ENCODE measurements around the gene SPATA13. TPM values are rescaled to one million over a fixed set of nuclear protein-coding genes. Genes with fewer than 3 reads are reported as not detected.
"Not testable (repeated sequence)": the region's sequence is repeated elsewhere in the genome, so short reads cannot be mapped to it uniquely, and the experiment has no call there.

SPATA13 gene
- total and polyA plus RNA-seq, 4 experiments from 2014 or later, result 43.2 to 110 (median 93.4) TPM

GRCh38 chr13:24202215-24202614 lies 41.7 kb downstream of the SPATA13 start:
- Histone ChIP-seq H3K4me1 (ENCODE audit: insufficient read depth, low read length) (peaks cover 7% of the 10 kb centered on the region), H3K4me3 (ENCODE audit: low read length in 2 of 2) (no peak overlapping the region), H3K9me3 (ENCODE audit: control insufficient read depth in 1 of 2, low read length in 2 of 2) (no peaks in the 10 kb centered on the region), H3K27ac (ENCODE audit: low read depth, low read length) (no peak overlapping the region), H3K27me3 (ENCODE audit: insufficient read depth, low read length) (no peaks in the 10 kb centered on the region), H3K36me3 (ENCODE audit: insufficient read depth, low read length) (no peaks in the 10 kb centered on the region)
- no peak overlapping the region for H3K4me3 Mint-ChIP-seq
- H3K27me3 Mint-ChIP-seq, result peaks cover 0 to 3% of the 10 kb centered on the region in 2 donors
- H3K4me1 Mint-ChIP-seq, result peaks cover 6 to 14% (median 11%) of the 10 kb centered on the region in 4 donors
- no peak for DNase-seq
- no peak overlapping the region for H3K27ac Mint-ChIP-seq
- intact Hi-C loops (cut with micrococcal nuclease), result no loop called here
- CTCF ChIA-PET (ENCODE audit: partially characterized antibody), result no interaction called here
- H3K36me3 Mint-ChIP-seq, result no peaks in the 10 kb centered on the region
- POLR2A ChIA-PET (ENCODE audit: partially characterized antibody), result no interaction called here
- no peaks in the 10 kb centered on the region for H3K9me3 Mint-ChIP-seq

- CTCF ChIA-PET (ENCODE audit: partially characterized antibody), result interaction anchor here (1.1 to 1.3 kb wide), 3 partner anchors 10 to 25 kb away, joined by 4 to 14 read pairs (median 7); no protein-coding TSS in a partner anchor
- Histone ChIP-seq H3K4me3 (ENCODE audit: low read length in 2 of 2) (no peak overlapping the region), H3K27ac (ENCODE audit: low read depth, low read length) (no peak overlapping the region), H3K9me3 (ENCODE audit: control insufficient read depth in 1 of 2, low read length in 2 of 2) (no peaks in the 10 kb centered on the region), H3K36me3 (ENCODE audit: insufficient read depth, low read length) (no peaks in the 10 kb centered on the region), H3K27me3 (ENCODE audit: insufficient read depth, low read length) (no peaks in the 10 kb centered on the region), H3K4me1 (ENCODE audit: insufficient read depth, low read length) (peaks cover 7% of the 10 kb centered on the region)
- no peaks in the 10 kb centered on the region for H3K9me3 Mint-ChIP-seq
- DNase-seq, result no peak
- no peaks in the 10 kb centered on the region for H3K36me3 Mint-ChIP-seq
- H3K27ac Mint-ChIP-seq, result peak overlapping the region in 1 of 7 donors; percentile 40
- POLR2A ChIA-PET (ENCODE audit: partially characterized antibody), result no interaction called here
- intact Hi-C loops (cut with micrococcal nuclease), result no loop called here
- peaks cover 0 to 3% of the 10 kb centered on the region in 2 donors for H3K27me3 Mint-ChIP-seq
- H3K4me1 Mint-ChIP-seq, result peaks cover 6 to 14% (median 11%) of the 10 kb centered on the region in 4 donors
- no peak overlapping the region for H3K4me3 Mint-ChIP-seq
Observed at GRCh38 chr13:24203273-24203672, 42.8 kb downstream of the SPATA13 start.

GRCh38 chr13:24203811-24204210 lies 43.3 kb downstream of the SPATA13 start:
- intact Hi-C loops (cut with micrococcal nuclease), result no loop called here
- DNase-seq, result no peak
- Mint-ChIP-seq H3K36me3 (no peaks in the 10 kb centered on the region), H3K27me3 (peaks cover 0 to 3% of the 10 kb centered on the region in 2 donors), H3K4me1 (peaks cover 6 to 14% (median 11%) of the 10 kb centered on the region in 4 donors), H3K27ac (peak overlapping the region in 2 of 7 donors; percentile 1 to 8), H3K4me3 (peak overlapping the region in 4 of 8 donors; percentile 1 to 23 (median 12)), H3K9me3 (no peaks in the 10 kb centered on the region)
- Histone ChIP-seq H3K9me3 (ENCODE audit: control insufficient read depth in 1 of 2, low read length in 2 of 2) (no peaks in the 10 kb centered on the region), H3K27ac (ENCODE audit: low read depth, low read length) (no peak overlapping the region), H3K4me1 (ENCODE audit: insufficient read depth, low read length) (peaks cover 7% of the 10 kb centered on the region), H3K4me3 (ENCODE audit: low read length in 2 of 2) (no peak overlapping the region), H3K36me3 (ENCODE audit: insufficient read depth, low read length) (no peaks in the 10 kb centered on the region), H3K27me3 (ENCODE audit: insufficient read depth, low read length) (no peaks in the 10 kb centered on the region)
- CTCF ChIA-PET (ENCODE audit: partially characterized antibody), result interaction anchor here (0.7 to 1.3 kb wide), 5 partner anchors 9 to 40 kb away, joined by 3 to 14 read pairs (median 4); no protein-coding TSS in a partner anchor
- POLR2A ChIA-PET (ENCODE audit: partially characterized antibody), result no interaction called here

- intact Hi-C loops (cut with micrococcal nuclease); H3K4me3 Mint-ChIP-seq; CTCF ChIA-PET (ENCODE audit: partially characterized antibody): not testable (repeated sequence)
Observed at GRCh38 chr13:24205076-24205475, 44.6 kb downstream of the SPATA13 start.

GRCh38 chr13:24207841-24208667 lies 47.5 kb downstream of the SPATA13 start:
- no peaks in the 10 kb centered on the region for H3K27me3 ChIP-seq (ENCODE audit: insufficient read depth, low read length)
- DNase-seq, result no peak
- H3K27ac ChIP-seq (ENCODE audit: low read depth, low read length), result no peak overlapping the region
- no peaks in the 10 kb centered on the region for H3K36me3 Mint-ChIP-seq
- H3K9me3 ChIP-seq (ENCODE audit: control insufficient read depth in 1 of 2, low read length in 2 of 2), result no peaks in the 10 kb centered on the region
- intact Hi-C loops (cut with micrococcal nuclease), result no loop called here
- no peaks in the 10 kb centered on the region for H3K36me3 ChIP-seq (ENCODE audit: insufficient read depth, low read length)
- no peak overlapping the region for H3K4me3 Mint-ChIP-seq
- H3K4me1 ChIP-seq (ENCODE audit: insufficient read depth, low read length), result peaks cover 7% of the 10 kb centered on the region
- H3K9me3 Mint-ChIP-seq, result peaks cover 0 to 2% (median 0%) of the 10 kb centered on the region in 8 donors
- no peak overlapping the region for H3K27ac Mint-ChIP-seq
- peaks cover 2 to 3% of the 10 kb centered on the region in 2 donors for H3K27me3 Mint-ChIP-seq
- ChIA-PET POLR2A (ENCODE audit: partially characterized antibody) (no interaction called here), CTCF (ENCODE audit: partially characterized antibody) (no interaction called here)
- H3K4me3 ChIP-seq (ENCODE audit: low read length in 2 of 2), result no peak overlapping the region
- H3K4me1 Mint-ChIP-seq, result peaks cover 6 to 13% (median 11%) of the 10 kb centered on the region in 4 donors

More at GRCh38 chr13:24205076-24205475, 44.6 kb downstream of the SPATA13 start:
- H3K36me3 ChIP-seq (ENCODE audit: insufficient read depth, low read length); H3K4me3 ChIP-seq (ENCODE audit: low read length in 2 of 2); H3K27me3 ChIP-seq (ENCODE audit: insufficient read depth, low read length); DNase-seq; H3K36me3 Mint-ChIP-seq; POLR2A ChIA-PET (ENCODE audit: partially characterized antibody); H3K27ac ChIP-seq (ENCODE audit: low read depth, low read length); H3K27me3 Mint-ChIP-seq; H3K9me3 ChIP-seq (ENCODE audit: control insufficient read depth in 1 of 2, low read length in 2 of 2); H3K9me3 Mint-ChIP-seq; H3K4me1 ChIP-seq (ENCODE audit: insufficient read depth, low read length): not testable (repeated sequence)
- peaks cover 6 to 14% (median 11%) of the 10 kb centered on the region in 4 donors for H3K4me1 Mint-ChIP-seq
- peak overlapping the region in 2 of 7 donors; percentile 9 to 33 for H3K27ac Mint-ChIP-seq

- peaks cover 1 to 6% (median 3%) of the 10 kb centered on the region in 4 donors for H3K4me1 Mint-ChIP-seq
- H3K27me3 Mint-ChIP-seq, result peaks cover 0 to 2% of the 10 kb centered on the region in 2 donors
- CTCF ChIA-PET (ENCODE audit: partially characterized antibody), result no interaction called here
Observed at GRCh38 chr13:24209138-24209537, 48.6 kb downstream of the SPATA13 start.

GRCh38 chr13:24212254-24212653 lies 51.7 kb downstream of the SPATA13 start:
- peaks cover 0 to 2% of the 10 kb centered on the region in 2 donors for H3K27me3 Mint-ChIP-seq
- Histone ChIP-seq H3K9me3 (ENCODE audit: control insufficient read depth in 1 of 2, low read length in 2 of 2) (no peaks in the 10 kb centered on the region), H3K27me3 (ENCODE audit: insufficient read depth, low read length) (no peaks in the 10 kb centered on the region), H3K4me3 (ENCODE audit: low read length in 2 of 2) (no peak overlapping the region), H3K4me1 (ENCODE audit: insufficient read depth, low read length) (peaks cover 3% of the 10 kb centered on the region), H3K36me3 (ENCODE audit: insufficient read depth, low read length) (no peaks in the 10 kb centered on the region), H3K27ac (ENCODE audit: low read depth, low read length) (no peak overlapping the region)
- POLR2A ChIA-PET (ENCODE audit: partially characterized antibody), result no interaction called here
- DNase-seq, result no peak
- no peak overlapping the region for H3K27ac Mint-ChIP-seq
- H3K4me1 Mint-ChIP-seq, result peaks cover under 1 to 11% (median 2%) of the 10 kb centered on the region in 4 donors
- peaks cover 0 to 2% (median 0%) of the 10 kb centered on the region in 8 donors for H3K9me3 Mint-ChIP-seq
- intact Hi-C loops (cut with micrococcal nuclease), result no loop called here
- no peaks in the 10 kb centered on the region for H3K36me3 Mint-ChIP-seq
- CTCF ChIA-PET (ENCODE audit: partially characterized antibody), result interaction anchor here (1.1 to 1.4 kb wide), 3 partner anchors 8 to 157 kb away, joined by 3 to 4 read pairs (median 4); no protein-coding TSS in a partner anchor
- H3K4me3 Mint-ChIP-seq, result no peak overlapping the region

More at GRCh38 chr13:24209138-24209537, 48.6 kb downstream of the SPATA13 start:
- Mint-ChIP-seq H3K36me3 (no peaks in the 10 kb centered on the region), H3K4me3 (no peak overlapping the region), H3K9me3 (peaks cover 0 to 2% (median 0%) of the 10 kb centered on the region in 8 donors), H3K27ac (no peak overlapping the region)
- H3K9me3 ChIP-seq (ENCODE audit: control insufficient read depth in 1 of 2, low read length in 2 of 2), result no peaks in the 10 kb centered on the region
- DNase-seq, result no peak
- intact Hi-C loops (cut with micrococcal nuclease), result no loop called here
- H3K27me3 ChIP-seq (ENCODE audit: insufficient read depth, low read length), result no peaks in the 10 kb centered on the region
- H3K4me3 ChIP-seq (ENCODE audit: low read length in 2 of 2), result no peak overlapping the region
- POLR2A ChIA-PET (ENCODE audit: partially characterized antibody), result no interaction called here
- H3K27ac ChIP-seq (ENCODE audit: low read depth, low read length), result no peak overlapping the region
- H3K4me1 ChIP-seq (ENCODE audit: insufficient read depth, low read length), result peaks cover under 1% of the 10 kb centered on the region
- H3K36me3 ChIP-seq (ENCODE audit: insufficient read depth, low read length), result no peaks in the 10 kb centered on the region

Measured in CD4-positive, alpha-beta memory T cell (primary cell).